ENCODE measurements around the gene MAD1L1.

DNA sequence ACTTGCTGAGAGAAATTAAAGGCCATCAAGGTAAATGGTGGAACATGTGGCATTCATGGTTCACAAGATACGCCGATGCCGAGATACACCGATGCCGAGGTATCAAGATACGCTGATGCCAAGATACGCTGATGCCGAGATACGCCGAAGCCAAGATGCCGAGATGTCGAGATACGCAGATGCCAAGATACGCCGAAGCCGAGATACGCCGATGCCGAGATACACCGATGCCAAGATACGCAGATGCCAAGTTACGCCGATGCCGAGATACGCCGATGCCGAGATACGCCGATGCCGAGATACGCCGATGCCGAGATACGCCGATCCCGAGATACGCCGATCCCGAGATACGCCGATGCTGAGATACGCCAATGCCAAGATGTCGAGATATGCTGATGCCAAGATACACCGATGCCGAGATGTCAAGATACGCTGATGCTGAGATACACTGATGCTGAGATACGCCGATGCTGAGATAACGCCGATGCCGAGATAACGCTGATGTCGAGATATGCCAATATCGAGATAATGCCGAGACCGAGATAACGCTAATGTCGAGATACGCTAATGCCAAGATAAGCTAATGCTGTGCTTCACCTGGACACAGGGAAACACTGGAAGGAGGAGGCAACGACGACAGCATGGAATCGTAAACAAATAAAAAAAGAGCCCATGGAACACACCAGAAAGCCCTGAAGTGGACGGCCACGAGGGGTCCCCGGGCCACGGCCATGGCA, 172.6 kb downstream of the MAD1L1 start:
- TF ChIP-seq, protein P1, sequence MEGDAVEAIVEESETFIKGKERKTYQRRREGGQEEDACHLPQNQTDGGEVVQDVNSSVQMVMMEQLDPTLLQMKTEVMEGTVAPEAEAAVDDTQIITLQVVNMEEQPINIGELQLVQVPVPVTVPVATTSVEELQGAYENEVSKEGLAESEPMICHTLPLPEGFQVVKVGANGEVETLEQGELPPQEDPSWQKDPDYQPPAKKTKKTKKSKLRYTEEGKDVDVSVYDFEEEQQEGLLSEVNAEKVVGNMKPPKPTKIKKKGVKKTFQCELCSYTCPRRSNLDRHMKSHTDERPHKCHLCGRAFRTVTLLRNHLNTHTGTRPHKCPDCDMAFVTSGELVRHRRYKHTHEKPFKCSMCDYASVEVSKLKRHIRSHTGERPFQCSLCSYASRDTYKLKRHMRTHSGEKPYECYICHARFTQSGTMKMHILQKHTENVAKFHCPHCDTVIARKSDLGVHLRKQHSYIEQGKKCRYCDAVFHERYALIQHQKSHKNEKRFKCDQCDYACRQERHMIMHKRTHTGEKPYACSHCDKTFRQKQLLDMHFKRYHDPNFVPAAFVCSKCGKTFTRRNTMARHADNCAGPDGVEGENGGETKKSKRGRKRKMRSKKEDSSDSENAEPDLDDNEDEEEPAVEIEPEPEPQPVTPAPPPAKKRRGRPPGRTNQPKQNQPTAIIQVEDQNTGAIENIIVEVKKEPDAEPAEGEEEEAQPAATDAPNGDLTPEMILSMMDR (conservative IDR thresholded peaks at IDR 0.05; ENCODE audit: low read depth, low read length): no peak
- no peak for TF ChIP-seq EZH2 (IDR thresholded peaks at IDR 0.05; ENCODE audit: borderline replicate concordance, low read depth, low read length, poor library complexity, severe bottlenecking)
